SK-N-MC (cell line): Measurements from ENCODE around the gene ATG16L2.

Source experiments
- EZH2 ChIP-seq: fragments of 200-600 bp; sonication (generic); IDR thresholded peaks from one replicate; pipeline ENCODE4 v1.6.1; 2017; ENCODE audit warnings: antibody characterized with exemption
- FOXP2 ChIP-seq: optimal IDR thresholded peaks from 2 replicates; pipeline ENCODE3; 2011; ENCODE audit warnings: mild to moderate bottlenecking, moderate library complexity; ENCODE audit not compliant: insufficient read depth; ENCODE audit errors: extremely low read length, control extremely low read depth
- POLR2AphosphoS5 ChIP-seq: IDR thresholded peaks from 2 replicates; pipeline ENCODE4 v1.6.1; 2012; ENCODE audit warnings: mild to moderate bottlenecking, low read depth, low read length, borderline replicate concordance

DNA sequence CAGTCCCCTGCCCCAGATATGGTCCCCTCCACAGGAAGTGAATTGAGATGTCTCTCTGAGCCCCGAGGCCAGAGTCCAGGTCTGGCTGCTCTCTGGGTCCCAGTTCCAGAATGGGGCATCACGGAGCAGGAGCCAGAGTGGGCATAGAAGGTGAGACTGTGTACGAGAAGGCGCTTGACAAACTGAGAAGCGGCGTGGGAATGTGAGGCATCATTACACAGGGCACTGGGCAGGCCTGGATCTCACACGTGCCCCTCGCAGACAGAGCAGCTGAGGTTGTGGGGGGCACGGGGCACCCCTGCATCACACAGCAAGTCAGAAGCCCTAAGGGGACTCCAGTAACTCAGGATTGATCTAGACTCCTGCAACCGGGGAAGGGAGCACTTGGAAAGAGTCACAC lies 29.5 kb upstream of the ATG16L2 start:
- TF ChIP-seq EZH2 (no peak), POLR2AphosphoS5 (no peak), FOXP2 (no peak)
